Epidermal melanocyte (primary cell): ENCODE data around the gene DEFB113.
"Not testable (repeated sequence)": the region's sequence is repeated elsewhere in the genome, so short reads cannot be mapped to it uniquely, and the experiment has no call there.

Experiments used
- DNase-seq: peaks from one replicate; pipeline ENCODE4 v3.0.0; 2011; ENCODE audit warnings: low spot score; ENCODE audit not compliant: insufficient read length

DEFB113 gene, protein sequence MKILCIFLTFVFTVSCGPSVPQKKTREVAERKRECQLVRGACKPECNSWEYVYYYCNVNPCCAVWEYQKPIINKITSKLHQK

DNA sequence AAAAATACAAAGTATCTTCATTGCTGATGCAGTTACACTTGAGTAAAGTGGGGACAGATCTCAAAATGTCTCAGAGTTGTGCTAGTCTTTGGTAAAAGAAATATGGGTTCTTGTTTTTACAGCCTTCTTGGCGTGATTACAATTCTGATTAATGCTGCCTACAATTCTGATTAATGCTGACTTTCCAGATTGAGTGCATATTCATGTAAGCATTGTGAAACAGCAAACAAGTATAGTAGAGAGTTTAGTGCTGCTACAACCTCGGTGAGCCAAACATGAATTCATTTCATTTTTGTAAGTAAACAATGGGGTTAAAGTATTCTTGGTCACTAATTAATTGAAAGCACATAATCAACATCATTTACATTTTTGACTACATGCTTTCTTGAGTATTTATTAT lies at the start of gene DEFB113:
TSS of gene DEFB113 (minus strand) at position 21 of the 400 bp plus-strand sequence. CDS start at position 21, 0 bp downstream.
- no peak for DNase-seq

DNA sequence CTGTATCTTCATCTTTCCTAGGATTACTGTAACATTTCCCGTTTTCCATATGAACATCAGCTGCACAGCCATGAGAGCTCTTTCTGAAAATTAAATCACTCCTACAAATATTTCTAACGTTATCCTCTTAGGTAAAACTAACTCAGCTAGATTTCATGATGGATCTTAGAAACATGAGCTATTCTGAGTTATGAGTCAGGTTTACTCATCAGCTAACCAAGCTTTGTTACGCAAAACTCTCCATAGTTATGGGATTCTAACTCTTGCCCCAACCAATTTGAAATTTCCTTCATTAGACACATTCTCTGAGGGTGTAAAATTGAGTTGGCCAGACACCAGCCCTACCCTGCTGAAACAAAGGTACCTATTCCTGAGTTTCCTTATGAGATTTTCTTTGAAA lies 38.4 kb upstream of the DEFB113 start:
- no peak for DNase-seq

DNA sequence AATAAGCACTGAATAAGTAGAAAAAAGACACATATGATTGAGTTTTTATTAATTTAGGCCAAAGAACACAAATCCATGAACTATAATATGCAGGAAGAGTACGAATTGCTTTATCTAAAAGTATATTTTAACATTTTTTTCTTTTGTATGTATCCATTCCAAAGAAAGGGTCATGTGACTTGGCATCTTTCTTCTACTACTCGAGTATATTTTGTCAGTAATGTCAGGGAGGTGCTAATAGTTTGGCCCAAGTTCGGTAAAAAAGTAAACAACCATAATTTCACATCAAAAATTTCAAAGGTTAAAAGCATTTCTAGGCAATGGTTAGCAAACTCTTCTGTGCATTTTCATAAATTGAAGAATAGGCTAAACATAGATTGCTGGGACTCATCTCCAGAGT lies 33.7 kb upstream of the DEFB113 start:
- no peak for DNase-seq

DNA sequence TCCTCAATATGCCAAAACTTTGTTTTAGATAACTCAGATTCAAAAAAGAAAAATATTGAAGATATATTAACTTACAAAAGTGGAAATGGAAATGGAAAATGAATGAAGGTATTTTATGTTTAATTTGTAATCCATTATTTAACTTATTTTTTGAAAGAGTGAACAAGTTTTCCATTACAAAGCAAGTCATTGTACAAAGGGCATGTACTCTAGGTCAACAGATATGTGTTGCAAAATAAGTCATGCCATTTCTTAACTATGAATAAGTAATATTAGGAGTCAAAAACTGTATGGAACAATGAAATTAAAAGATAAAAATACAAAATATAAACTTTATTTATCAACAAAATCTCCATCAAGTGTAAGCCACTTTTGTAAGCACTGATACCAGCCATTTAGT lies 25.9 kb upstream of the DEFB113 start:
- DNase-seq: no peak

DNA sequence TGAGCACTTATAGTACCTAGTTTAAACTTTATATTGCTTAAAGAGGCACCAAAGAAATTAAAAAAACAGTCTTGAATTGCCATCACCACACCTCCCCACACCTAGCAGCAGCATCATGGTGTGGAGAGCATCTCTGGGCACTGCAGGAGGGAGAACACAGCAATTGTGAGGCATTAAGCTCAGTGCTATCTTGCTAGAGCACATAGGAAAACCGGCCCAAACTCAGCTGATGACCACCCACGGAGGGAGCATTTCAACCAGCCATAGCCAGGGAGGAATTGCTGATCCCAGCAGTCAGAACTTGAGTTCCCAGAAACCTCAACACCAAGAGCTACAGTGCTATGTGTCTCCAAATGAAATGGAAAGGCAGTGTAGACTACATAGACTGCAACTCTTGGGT lies 19.5 kb upstream of the DEFB113 start:
- no peak for DNase-seq

DNA sequence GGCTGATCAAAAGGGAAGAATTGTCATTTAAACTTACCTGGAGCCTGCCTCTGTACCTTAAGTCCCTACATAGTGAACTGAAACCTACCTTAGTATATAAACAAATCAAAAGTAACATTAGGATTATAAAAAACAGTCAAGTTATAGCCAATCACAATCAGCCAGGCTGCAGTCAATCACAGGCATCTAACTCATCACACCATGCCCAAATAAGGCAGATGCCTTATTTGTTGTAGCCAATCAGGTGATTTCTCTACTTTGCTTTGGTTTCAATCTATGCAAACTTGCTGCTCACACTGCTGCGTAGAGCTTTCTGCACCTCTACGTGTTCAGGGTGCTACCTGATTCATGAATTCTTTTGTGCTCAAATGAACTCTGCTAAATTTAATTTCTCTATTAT lies 18.3 kb upstream of the DEFB113 start:
- DNase-seq: no peak

DNA sequence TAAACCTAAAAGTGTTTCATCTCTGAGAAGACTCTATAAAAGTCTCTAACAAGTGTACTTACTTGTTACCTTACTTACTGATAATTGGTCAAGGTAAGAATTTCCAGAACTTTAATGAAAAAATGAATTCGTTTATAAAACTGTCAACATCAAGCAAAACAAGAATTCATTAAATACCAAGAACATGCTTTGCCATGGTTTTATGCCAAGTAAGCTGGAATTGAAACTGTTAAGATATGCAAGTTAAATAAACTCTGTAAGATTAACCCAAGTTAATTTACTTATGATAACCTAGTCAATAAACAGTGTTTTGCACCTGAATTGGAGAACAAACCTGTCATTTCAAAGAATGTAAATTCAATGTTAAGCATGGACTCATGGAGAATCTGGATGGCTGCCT lies 17.1 kb upstream of the DEFB113 start:
- DNase-seq: no peak

DNA sequence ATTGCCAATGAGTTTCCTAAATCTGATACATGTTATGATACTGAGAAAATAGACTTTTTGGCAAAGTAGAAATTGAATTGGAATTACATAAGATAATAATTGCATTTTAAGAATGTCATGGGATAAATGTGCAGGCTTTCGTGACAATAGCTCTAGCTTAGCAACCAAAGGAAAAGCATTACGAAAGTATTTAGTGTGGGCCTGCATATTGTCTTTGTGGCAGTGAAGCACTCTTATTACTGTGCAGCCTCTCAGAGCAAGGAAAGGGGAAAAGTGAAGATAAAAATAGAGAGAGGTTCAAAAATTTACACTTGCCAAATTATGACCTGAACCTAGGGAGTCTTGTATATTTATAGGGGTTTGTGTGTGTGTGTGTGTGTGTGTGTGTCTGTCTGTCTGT lies 12.6 kb upstream of the DEFB113 start:
- no peak for DNase-seq

DNA sequence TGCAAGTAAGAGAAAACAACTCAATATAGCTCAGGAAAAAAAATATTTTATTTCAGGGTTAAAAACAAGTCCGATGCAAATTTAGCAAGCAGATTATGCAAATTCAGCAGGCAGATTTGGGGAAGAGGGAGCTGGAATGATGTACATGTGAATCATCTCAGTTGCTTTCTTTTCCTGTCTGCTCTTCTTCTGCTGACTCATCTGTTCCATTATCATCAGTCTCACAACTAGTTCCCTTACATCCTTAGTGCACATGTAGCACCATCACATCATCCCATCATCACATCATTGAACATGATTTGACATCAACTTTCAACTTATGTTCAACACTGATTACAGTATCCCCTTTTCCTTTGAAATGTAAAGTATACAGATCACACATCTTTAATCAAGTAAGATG lies 11.5 kb upstream of the DEFB113 start:
- DNase-seq: no peak

DNA sequence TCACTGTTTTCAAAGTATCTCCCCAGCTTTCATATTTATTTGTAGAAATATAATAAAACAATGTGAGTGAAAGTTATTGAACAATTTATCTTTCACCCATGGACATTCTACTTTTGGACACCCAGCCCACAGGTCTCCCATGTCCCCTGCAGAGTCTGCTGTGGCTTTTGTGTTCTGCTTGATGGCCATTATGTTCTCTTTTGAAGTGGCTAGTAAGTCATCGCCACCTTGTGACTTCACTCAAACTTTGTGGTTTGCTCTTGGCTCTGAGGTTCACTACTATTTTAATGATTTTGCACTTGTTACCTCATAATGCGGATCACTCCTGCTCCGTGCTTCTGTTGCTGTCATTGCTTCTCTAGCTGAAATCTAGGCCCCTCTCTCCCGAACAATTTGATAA lies 10.2 kb upstream of the DEFB113 start:
- DNase-seq: no peak

DNA sequence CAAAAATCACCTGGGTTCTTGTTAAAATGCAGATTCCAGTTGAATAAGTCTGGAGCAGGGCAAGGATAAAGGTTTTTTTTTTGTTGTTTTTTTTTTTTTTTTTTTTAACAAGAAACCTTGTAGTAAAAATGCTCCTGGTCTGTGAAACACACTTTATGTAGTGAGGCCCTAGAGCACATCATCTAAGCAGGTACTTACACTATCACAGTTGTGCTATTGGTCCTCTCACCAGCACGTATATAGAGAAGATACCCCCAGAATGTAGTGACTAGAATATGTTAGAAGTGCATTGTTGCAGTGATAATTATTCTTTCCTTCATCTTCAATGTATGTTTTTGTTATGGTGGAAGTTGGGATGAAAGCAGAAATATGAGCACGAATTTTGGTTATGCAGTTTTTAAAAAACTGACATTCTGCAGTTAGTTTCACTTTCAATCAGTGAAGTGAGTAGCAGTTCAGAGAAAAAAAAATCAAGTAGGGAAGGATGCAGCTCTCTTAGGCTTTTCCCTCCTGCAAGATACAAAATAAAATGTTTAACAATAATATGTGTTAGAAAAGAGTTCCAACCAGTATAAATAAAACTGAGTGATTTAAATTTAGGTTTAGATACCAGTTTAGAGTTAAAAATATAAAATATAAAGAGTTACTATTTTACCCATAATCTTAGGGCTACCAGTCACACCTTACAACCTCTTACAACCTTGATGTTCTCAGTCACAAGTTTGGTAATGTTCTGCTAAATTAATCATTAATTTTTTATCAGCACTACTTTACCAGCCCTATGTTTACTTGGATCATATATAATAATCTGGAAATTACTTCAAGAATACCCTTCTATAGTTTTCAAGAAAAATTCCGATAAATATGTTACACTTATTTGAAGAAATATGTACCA lies 9.2 kb upstream of the DEFB113 start:
- no peak for DNase-seq

DNA sequence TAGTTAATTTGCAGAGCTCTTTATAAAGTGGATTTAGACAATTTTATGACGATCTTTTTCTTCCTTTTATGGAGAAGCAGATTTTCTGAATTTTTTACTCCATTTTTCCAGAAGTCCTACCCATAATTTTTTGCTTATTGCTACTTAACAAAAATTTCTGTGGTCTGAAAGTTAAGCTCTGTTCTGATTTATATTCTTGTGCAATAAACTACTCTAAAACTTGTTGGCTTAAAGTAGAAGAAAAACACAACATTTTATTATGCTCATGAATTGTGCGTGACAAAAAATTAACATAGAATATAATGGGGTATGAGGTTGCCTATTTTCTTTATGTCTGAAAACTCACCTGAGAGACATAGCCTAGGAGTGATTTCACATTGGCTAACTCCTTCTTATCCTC lies 2.6 kb downstream of the DEFB113 start:
- no peak for DNase-seq

DNA sequence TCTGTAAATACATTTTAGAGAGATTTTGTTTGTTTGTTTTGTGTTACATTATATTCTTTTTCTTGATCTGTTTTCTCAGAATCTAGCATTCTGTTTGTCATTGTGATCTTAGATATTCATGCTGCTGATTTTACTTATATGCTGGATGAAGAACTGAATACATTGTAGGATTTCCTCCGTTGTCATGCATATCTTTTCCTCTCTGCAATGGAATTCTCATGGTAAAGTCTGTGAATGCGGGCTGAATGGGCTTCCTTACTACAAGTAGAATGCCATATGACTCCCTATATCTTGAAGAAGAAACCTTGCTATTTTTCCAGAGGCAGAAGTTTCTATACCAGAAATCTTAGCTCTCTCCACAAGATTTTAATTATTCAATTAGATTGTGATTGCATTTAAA lies 3.1 kb downstream of the DEFB113 start:
- DNase-seq: no peak

DNA sequence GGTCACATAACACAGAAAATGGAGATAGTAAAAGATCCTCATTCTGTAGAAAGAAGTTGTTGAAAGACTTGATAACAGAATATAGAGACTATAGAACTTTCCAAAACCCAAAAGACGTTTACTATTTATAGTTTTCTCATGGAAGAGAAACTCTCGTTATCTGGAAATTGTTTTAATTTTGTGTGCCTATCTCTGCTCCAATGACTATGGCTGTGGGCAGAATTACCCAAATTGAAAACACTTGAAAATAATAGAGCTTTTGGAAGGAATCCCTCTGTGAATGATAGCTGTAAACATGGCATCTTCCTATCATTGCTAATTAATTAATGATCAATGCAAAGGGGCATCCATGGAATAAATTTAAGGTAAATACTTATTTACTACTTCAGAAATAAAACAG lies 5.4 kb downstream of the DEFB113 start, which contains the start of gene DEFB114:
TSS of gene DEFB114 (minus strand) at position 101 of the 400 bp plus-strand sequence. CDS start at position 42, 59 bp downstream.
- no peak for DNase-seq

DNA sequence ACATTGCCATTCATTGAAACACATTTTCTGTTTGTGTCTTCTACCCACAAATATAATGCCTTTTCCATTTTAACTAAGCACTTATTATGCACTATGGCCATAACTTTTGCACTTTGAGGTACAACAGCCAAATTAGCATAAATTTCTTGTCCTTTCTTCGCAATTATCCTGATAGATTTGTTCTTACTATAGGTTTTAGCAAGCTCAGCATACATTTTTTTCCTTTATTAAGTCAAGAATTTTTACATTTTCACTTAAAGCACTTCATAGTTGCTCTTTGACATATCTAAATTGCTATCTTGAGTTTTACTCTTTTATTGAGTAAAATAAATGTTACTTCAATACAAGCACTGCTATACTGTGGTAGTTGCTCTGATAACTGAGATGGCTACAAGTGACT lies 11.2 kb downstream of the DEFB113 start:
- no peak for DNase-seq

DNA sequence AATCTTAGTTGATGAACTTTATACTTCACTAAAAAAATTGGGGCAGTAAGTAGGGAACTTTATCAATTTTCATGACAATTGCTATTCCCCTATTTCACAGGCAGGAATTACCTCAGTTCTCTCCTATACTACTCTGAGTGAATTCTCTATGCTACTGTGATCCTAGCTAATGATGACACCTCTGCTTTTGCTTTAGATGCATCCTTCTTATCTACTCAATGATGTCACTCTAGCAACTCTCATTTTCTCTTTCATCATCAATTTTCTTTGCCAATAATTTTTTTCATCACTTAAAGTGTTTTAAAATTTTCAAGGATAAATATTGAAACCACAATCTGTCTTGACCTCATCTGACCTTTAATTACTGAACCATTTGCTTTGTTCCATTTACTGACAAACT lies 13.6 kb downstream of the DEFB113 start:
- DNase-seq: no peak

DNA sequence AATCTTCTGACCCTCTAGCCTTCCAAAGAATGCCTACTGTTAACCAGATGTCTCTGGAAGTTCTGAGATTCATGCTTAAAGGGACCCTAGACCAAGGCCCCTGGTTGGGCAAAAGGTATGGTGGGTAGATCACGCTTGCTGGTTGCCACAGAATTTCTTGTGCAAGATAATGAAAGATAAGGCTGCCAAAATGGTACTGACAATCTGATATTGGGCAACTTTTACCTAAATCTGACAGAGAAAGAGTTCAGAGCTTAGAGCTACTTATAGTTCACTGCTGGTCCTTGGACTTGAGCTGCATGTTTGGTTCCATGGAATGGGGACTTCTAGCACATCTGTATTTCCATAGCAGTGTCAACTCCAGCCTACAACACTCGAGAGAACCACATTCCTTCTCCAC lies 17.5 kb downstream of the DEFB113 start:
- DNase-seq: no peak

DNA sequence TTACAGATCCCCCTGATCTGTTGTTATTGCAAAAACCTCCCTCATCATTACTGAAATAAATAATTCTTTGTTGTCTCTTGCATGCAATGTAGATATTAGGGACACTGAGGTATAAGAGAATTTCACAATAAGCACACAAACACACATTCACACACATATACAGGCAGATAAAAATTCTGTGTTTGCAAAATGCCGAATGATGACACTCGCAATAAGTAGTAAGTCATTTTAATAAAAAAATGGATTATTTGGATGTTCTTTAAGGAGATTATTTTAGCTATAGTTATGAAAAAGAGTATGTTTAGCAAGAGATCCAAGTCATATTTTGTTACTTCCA lies 19.0 kb downstream of the DEFB113 start:
- DNase-seq: no peak

DNA sequence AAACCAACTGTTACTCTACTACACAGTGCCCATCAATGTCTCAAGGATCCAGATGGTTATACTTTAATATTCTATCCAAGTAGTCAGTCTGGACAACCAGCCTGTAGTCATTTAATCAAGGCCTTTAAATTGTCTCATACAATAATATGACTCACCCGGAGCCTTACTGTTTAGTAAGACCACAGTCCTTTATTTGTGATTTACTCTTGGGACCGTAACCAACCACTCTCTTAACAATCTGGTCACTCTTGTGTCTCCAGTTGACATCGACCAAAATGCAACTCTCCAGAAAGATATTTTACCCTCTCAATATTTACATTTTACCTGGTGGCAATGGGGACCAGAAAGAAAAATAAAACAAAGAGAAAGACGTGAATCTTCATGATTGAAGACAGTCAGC lies 20.4 kb downstream of the DEFB113 start:
- DNase-seq: no peak

DNA sequence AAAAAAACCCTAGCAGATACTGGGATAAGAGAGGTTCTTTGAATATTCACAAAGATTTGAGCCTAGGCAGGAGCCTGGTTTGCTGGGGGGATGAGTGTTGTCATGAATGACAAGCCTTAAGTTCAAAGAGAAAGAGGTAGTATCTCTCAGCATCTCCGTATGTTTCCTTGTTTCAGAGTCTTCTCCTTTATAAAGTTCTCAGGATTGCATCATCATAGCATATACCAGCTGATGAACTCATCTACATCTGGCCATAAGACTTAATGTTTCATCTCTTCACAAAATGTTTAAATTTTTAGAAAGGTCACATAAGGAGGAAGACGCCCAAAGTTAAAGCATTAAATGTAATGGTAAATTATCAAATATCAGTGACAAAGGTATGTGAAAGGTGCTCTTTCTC lies 22.6 kb downstream of the DEFB113 start:
- DNase-seq: no peak

DNA sequence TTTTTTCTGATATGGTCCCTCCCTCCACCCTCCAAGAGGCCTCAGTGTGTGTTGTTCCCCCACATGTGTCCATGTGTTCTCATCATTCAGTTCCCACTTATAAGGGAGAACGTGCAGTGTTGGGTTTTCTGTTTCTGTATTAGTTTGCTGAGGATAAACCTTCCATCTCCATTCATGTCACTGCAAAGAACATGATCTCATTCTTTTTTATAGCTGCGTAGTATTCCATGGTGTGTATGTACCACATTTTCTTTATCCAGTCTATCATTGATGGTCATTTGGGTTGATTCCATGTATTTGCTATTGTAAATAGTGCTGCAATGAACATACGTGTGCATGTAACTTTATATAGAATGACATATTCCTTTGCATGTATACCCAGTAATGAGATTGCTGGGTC lies 25.4 kb downstream of the DEFB113 start:
- not testable (repeated sequence) for DNase-seq

DNA sequence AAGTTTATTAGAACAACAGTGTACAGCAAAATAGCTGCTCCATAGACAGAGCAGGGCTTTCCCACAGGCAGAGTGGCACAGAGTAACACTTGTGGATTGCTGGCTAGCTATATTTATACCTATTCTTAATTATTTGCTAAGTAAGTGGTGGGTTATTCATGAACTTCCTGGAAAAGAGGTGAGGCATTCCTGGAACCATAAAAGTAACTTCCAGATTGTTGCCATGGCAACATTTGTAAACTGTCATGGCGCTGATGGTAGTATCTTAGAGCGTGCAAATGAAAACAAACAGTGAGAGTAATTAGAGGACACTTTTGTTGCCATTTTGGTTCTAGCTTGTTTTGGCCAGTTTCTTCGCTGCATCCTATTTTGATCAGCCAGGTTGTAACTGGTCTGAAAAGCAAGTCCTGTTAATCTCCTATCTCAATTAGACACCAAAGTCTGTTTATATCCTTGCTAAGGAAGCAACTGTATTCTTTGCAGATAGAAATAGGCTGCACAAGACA lies 29.4 kb downstream of the DEFB113 start:
- no peak for DNase-seq

DNA sequence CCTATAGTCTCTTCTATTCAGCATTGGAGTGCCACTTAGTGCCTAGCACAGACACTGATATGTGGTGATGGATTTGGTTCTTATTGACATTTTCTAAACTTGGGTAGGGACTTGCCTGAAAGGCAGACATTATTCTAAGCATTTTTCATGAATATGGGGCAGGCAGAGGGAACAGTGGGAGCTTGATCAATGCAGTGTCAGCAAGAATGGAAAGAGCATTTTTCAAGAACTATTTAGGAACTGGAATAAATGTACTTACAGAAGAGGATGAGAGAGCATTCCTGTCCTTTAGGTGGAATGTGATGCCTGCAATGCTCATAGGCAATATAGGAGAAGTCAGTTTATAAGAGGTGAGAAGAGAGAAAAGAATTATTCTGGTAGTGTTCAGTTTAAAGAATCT lies 31.6 kb downstream of the DEFB113 start:
- no peak for DNase-seq
